ENCODE measurements around the gene HCFC1. TPM values are rescaled to one million over a fixed set of nuclear protein-coding genes. Genes with fewer than 3 reads are reported as not detected.

The HCFC1 gene
- total and polyA plus RNA-seq, 2 of the 8 experiments (the other 6 are each of a cell fraction or from before 2014, with no cell fraction given) = 24.9 to 117 TPM

DNA sequence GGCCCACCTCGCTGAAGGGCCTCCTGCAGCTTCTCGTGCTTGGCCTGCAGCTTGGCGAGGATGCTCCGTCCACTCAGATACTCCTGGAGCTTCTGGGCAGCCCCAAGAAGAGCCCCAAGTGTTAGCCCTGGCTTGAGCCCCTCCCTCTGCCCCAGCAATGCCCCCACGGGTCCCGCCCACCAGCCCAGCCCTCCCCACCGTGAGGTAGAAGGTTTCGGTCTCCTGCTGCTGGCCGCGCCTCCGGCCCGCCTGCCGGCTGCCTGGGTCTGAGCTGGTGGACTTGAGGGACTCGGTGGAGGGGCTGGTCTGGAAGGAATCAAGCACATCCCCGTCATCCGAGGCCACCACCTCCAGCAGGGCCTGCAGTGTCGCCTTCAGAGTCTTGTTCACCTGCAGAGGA lies 58.4 kb downstream of the HCFC1 start (continued):
- TF ChIP-seq, protein P1, sequence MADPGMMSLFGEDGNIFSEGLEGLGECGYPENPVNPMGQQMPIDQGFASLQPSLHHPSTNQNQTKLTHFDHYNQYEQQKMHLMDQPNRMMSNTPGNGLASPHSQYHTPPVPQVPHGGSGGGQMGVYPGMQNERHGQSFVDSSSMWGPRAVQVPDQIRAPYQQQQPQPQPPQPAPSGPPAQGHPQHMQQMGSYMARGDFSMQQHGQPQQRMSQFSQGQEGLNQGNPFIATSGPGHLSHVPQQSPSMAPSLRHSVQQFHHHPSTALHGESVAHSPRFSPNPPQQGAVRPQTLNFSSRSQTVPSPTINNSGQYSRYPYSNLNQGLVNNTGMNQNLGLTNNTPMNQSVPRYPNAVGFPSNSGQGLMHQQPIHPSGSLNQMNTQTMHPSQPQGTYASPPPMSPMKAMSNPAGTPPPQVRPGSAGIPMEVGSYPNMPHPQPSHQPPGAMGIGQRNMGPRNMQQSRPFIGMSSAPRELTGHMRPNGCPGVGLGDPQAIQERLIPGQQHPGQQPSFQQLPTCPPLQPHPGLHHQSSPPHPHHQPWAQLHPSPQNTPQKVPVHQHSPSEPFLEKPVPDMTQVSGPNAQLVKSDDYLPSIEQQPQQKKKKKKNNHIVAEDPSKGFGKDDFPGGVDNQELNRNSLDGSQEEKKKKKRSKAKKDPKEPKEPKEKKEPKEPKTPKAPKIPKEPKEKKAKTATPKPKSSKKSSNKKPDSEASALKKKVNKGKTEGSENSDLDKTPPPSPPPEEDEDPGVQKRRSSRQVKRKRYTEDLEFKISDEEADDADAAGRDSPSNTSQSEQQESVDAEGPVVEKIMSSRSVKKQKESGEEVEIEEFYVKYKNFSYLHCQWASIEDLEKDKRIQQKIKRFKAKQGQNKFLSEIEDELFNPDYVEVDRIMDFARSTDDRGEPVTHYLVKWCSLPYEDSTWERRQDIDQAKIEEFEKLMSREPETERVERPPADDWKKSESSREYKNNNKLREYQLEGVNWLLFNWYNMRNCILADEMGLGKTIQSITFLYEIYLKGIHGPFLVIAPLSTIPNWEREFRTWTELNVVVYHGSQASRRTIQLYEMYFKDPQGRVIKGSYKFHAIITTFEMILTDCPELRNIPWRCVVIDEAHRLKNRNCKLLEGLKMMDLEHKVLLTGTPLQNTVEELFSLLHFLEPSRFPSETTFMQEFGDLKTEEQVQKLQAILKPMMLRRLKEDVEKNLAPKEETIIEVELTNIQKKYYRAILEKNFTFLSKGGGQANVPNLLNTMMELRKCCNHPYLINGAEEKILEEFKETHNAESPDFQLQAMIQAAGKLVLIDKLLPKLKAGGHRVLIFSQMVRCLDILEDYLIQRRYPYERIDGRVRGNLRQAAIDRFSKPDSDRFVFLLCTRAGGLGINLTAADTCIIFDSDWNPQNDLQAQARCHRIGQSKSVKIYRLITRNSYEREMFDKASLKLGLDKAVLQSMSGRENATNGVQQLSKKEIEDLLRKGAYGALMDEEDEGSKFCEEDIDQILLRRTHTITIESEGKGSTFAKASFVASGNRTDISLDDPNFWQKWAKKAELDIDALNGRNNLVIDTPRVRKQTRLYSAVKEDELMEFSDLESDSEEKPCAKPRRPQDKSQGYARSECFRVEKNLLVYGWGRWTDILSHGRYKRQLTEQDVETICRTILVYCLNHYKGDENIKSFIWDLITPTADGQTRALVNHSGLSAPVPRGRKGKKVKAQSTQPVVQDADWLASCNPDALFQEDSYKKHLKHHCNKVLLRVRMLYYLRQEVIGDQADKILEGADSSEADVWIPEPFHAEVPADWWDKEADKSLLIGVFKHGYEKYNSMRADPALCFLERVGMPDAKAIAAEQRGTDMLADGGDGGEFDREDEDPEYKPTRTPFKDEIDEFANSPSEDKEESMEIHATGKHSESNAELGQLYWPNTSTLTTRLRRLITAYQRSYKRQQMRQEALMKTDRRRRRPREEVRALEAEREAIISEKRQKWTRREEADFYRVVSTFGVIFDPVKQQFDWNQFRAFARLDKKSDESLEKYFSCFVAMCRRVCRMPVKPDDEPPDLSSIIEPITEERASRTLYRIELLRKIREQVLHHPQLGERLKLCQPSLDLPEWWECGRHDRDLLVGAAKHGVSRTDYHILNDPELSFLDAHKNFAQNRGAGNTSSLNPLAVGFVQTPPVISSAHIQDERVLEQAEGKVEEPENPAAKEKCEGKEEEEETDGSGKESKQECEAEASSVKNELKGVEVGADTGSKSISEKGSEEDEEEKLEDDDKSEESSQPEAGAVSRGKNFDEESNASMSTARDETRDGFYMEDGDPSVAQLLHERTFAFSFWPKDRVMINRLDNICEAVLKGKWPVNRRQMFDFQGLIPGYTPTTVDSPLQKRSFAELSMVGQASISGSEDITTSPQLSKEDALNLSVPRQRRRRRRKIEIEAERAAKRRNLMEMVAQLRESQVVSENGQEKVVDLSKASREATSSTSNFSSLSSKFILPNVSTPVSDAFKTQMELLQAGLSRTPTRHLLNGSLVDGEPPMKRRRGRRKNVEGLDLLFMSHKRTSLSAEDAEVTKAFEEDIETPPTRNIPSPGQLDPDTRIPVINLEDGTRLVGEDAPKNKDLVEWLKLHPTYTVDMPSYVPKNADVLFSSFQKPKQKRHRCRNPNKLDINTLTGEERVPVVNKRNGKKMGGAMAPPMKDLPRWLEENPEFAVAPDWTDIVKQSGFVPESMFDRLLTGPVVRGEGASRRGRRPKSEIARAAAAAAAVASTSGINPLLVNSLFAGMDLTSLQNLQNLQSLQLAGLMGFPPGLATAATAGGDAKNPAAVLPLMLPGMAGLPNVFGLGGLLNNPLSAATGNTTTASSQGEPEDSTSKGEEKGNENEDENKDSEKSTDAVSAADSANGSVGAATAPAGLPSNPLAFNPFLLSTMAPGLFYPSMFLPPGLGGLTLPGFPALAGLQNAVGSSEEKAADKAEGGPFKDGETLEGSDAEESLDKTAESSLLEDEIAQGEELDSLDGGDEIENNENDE (IDR thresholded peaks at IDR 0.05; ENCODE audit: insufficient replicate concordance, low read length) = no peak
- TF ChIP-seq ZNF274 (IDR thresholded peaks at IDR 0.05; ENCODE audit: borderline replicate concordance, extremely low read depth, low read length) (no peak), FOSL1 (IDR thresholded peaks at IDR 0.05; ENCODE audit: insufficient read depth, low read depth, low read length) (no peak), TAF7 (optimal IDR thresholded peaks at IDR 0.05; ENCODE audit: borderline replicate concordance, low read depth, low read length) (no peak), SP2 (IDR thresholded peaks at IDR 0.05; ENCODE audit: low read length) (no peak), JUN (IDR thresholded peaks at IDR 0.05; ENCODE audit: low read depth, low read length) (no peak), NRF1 (IDR thresholded peaks at IDR 0.05; ENCODE audit: low read depth, low read length) (no peak), EP300 (IDR thresholded peaks at IDR 0.05; ENCODE audit: borderline replicate concordance in 1 of 2, low read depth in 2 of 2, low read length in 2 of 2) (no peak)
- TF ChIP-seq, protein P2, sequence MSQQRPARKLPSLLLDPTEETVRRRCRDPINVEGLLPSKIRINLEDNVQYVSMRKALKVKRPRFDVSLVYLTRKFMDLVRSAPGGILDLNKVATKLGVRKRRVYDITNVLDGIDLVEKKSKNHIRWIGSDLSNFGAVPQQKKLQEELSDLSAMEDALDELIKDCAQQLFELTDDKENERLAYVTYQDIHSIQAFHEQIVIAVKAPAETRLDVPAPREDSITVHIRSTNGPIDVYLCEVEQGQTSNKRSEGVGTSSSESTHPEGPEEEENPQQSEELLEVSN (IDR thresholded peaks at IDR 0.05) = no peak
- TF ChIP-seq, protein P3, sequence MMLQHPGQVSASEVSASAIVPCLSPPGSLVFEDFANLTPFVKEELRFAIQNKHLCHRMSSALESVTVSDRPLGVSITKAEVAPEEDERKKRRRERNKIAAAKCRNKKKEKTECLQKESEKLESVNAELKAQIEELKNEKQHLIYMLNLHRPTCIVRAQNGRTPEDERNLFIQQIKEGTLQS (IDR thresholded peaks at IDR 0.05; ENCODE audit: insufficient read depth, low read depth, low read length) = no peak
